ENCODE results near the gene MAML1. TPM values are rescaled to one million over a fixed set of nuclear protein-coding genes. Genes with fewer than 3 reads are reported as not detected.
"Not testable (repeated sequence)": the region's sequence is repeated elsewhere in the genome, so short reads cannot be mapped to it uniquely, and the experiment has no call there.

The MAML1 gene
- 10 to 100 TPM; 28.9 to 30.0 TPM for total RNA-seq

GRCh38 chr5:179732412-179732917 lies at the start of gene MAML1:
Gene MAML1 (plus strand): TSS chr5:179732822. CDS start chr5:179733113, 291 bp downstream.
- ChIA-PET POLR2A (interaction anchor here (0.6 to 3.2 kb wide), 13 partner anchors 10 to 118 kb away, joined by 3 to 33 read pairs (median 3); partner anchors contain the start of genes HNRNPH1 and SQSTM1), CTCF (interaction anchor here (0.7 to 2.9 kb wide), 7 partner anchors 21 to 176 kb away, joined by 3 to 12 read pairs (median 3); partner anchors contain the start of gene HNRNPH1)
- H3K27ac Mint-ChIP-seq: peak within 1 kb of the TSS; percentile 90
- H3K4me3 Mint-ChIP-seq: peak within 1 kb of the TSS; percentile 97
- no peaks in the 10 kb centered on the region for H3K27me3 Mint-ChIP-seq (ENCODE audit: low read depth)
- peaks cover 56% of the 10 kb centered on the region for H3K36me3 Mint-ChIP-seq (ENCODE audit: low read depth)
- peaks cover 33% of the 10 kb centered on the region for H3K4me1 Mint-ChIP-seq (ENCODE audit: low read depth)
- H3K9me3 Mint-ChIP-seq (ENCODE audit: insufficient read depth): no peaks in the 10 kb centered on the region
- DNase-seq (peak; percentile 100), ATAC-seq (peak; percentile 98)

GRCh38 chr5:179689212-179689611 lies 43.4 kb upstream of the MAML1 start:
- H3K36me3 Mint-ChIP-seq (ENCODE audit: low read depth); CTCF ChIA-PET; H3K4me1 Mint-ChIP-seq (ENCODE audit: low read depth); H3K4me3 Mint-ChIP-seq; H3K27me3 Mint-ChIP-seq (ENCODE audit: low read depth); H3K27ac Mint-ChIP-seq; ATAC-seq; DNase-seq; H3K9me3 Mint-ChIP-seq (ENCODE audit: insufficient read depth): not testable (repeated sequence)
- POLR2A ChIA-PET: interaction anchor here (2.9 kb wide), 1 partner anchor 11 kb away, joined by 11 read pairs; no protein-coding TSS in a partner anchor

GRCh38 chr5:179694561-179694960 lies 38.1 kb upstream of the MAML1 start:
- DNase-seq (no peak), ATAC-seq (no peak)
- ChIA-PET CTCF (no interaction called here), POLR2A (interaction anchor here (1.9 kb wide), 1 partner anchor 71 kb away, joined by 4 read pairs; the partner anchor contains the start of gene HNRNPH1)
- Mint-ChIP-seq H3K36me3 (ENCODE audit: low read depth) (peaks cover 10% of the 10 kb centered on the region), H3K27me3 (ENCODE audit: low read depth) (no peaks in the 10 kb centered on the region), H3K4me1 (ENCODE audit: low read depth) (peaks cover 17% of the 10 kb centered on the region), H3K27ac (no peak overlapping the region), H3K9me3 (ENCODE audit: insufficient read depth) (no peaks in the 10 kb centered on the region), H3K4me3 (no peak overlapping the region)

- no peak overlapping the region for H3K4me3 Mint-ChIP-seq
- DNase-seq (no peak), ATAC-seq (no peak)
- H3K27me3 Mint-ChIP-seq (ENCODE audit: low read depth): no peaks in the 10 kb centered on the region
- H3K4me1 Mint-ChIP-seq (ENCODE audit: low read depth): peaks cover 24% of the 10 kb centered on the region
- H3K36me3 Mint-ChIP-seq (ENCODE audit: low read depth): peaks cover 19% of the 10 kb centered on the region
- POLR2A ChIA-PET: interaction anchor here (1.1 to 1.8 kb wide), 3 partner anchors 18 to 75 kb away, joined by 3 to 17 read pairs (median 11); partner anchors contain the start of gene HNRNPH1
- H3K9me3 Mint-ChIP-seq (ENCODE audit: insufficient read depth): no peaks in the 10 kb centered on the region
- peak overlapping the region; percentile 54 for H3K27ac Mint-ChIP-seq
- CTCF ChIA-PET: interaction anchor here (1.9 kb wide), 1 partner anchor 18 kb away, joined by 5 read pairs; no protein-coding TSS in a partner anchor
Observed at GRCh38 chr5:179696603-179697002, 36.0 kb upstream of the MAML1 start.

- CTCF ChIA-PET: interaction anchor here (1.0 to 1.9 kb wide), 2 partner anchors 19 to 75 kb away, joined by 5 read pairs; partner anchors contain the start of gene HNRNPH1
- Mint-ChIP-seq H3K4me3 (peak overlapping the region; percentile 89), H3K4me1 (ENCODE audit: low read depth) (peaks cover 27% of the 10 kb centered on the region), H3K27ac (peak overlapping the region; percentile 94), H3K27me3 (ENCODE audit: low read depth) (no peaks in the 10 kb centered on the region), H3K9me3 (ENCODE audit: insufficient read depth) (no peaks in the 10 kb centered on the region), H3K36me3 (ENCODE audit: low read depth) (peaks cover 22% of the 10 kb centered on the region)
- ATAC-seq (no peak), DNase-seq (no peak)
- POLR2A ChIA-PET: interaction anchor here (0.6 to 1.8 kb wide), 6 partner anchors 16 to 180 kb away, joined by 3 to 17 read pairs (median 4); partner anchors contain the start of genes CBY3 and HNRNPH1
Observed at GRCh38 chr5:179697108-179697507, 35.5 kb upstream of the MAML1 start.

- CTCF ChIA-PET: interaction anchor here (1.0 to 1.9 kb wide), 2 partner anchors 19 to 75 kb away, joined by 5 read pairs; partner anchors contain the start of gene HNRNPH1
- peaks cover 31% of the 10 kb centered on the region for H3K4me1 Mint-ChIP-seq (ENCODE audit: low read depth)
- H3K27ac Mint-ChIP-seq: peak overlapping the region; percentile 94
- not testable (repeated sequence) for ATAC-seq; H3K9me3 Mint-ChIP-seq (ENCODE audit: insufficient read depth); H3K27me3 Mint-ChIP-seq (ENCODE audit: low read depth); DNase-seq
- POLR2A ChIA-PET: interaction anchor here (0.6 to 1.8 kb wide), 6 partner anchors 17 to 180 kb away, joined by 3 to 17 read pairs (median 4); partner anchors contain the start of genes CBY3 and HNRNPH1
- H3K36me3 Mint-ChIP-seq (ENCODE audit: low read depth): peaks cover 26% of the 10 kb centered on the region
- peak overlapping the region; percentile 89 for H3K4me3 Mint-ChIP-seq
Observed at GRCh38 chr5:179697543-179697942, 35.1 kb upstream of the MAML1 start.

- peak overlapping the region; percentile 89 for H3K4me3 Mint-ChIP-seq
- peak overlapping the region; percentile 94 for H3K27ac Mint-ChIP-seq
- ATAC-seq (peak; percentile 92), DNase-seq (peak; percentile 99)
- H3K36me3 Mint-ChIP-seq (ENCODE audit: low read depth): peaks cover 33% of the 10 kb centered on the region
- ChIA-PET CTCF (interaction anchor here (1.0 kb wide), 1 partner anchor 76 kb away, joined by 5 read pairs; the partner anchor contains the start of gene HNRNPH1), POLR2A (interaction anchor here (1.5 to 2.4 kb wide), 2 partner anchors 19 to 75 kb away, joined by 11 to 22 read pairs; partner anchors contain the start of gene HNRNPH1)
- no peaks in the 10 kb centered on the region for H3K27me3 Mint-ChIP-seq (ENCODE audit: low read depth)
- peaks cover 32% of the 10 kb centered on the region for H3K4me1 Mint-ChIP-seq (ENCODE audit: low read depth)
- no peaks in the 10 kb centered on the region for H3K9me3 Mint-ChIP-seq (ENCODE audit: insufficient read depth)
Observed at GRCh38 chr5:179697993-179698934, 34.4 kb upstream of the MAML1 start.

- DNase-seq (no peak), ATAC-seq (no peak)
- peaks cover 42% of the 10 kb centered on the region for H3K36me3 Mint-ChIP-seq (ENCODE audit: low read depth)
- H3K27me3 Mint-ChIP-seq (ENCODE audit: low read depth): no peaks in the 10 kb centered on the region
- H3K9me3 Mint-ChIP-seq (ENCODE audit: insufficient read depth): no peaks in the 10 kb centered on the region
- POLR2A ChIA-PET: interaction anchor here (0.6 to 3.0 kb wide), 9 partner anchors 10 to 120 kb away, joined by 3 to 23 read pairs (median 5); partner anchors contain the start of genes HNRNPH1 and MAML1
- H3K4me3 Mint-ChIP-seq: peak within 1 kb of the TSS; percentile 89
- CTCF ChIA-PET: interaction anchor here (1.5 to 1.6 kb wide), 3 partner anchors 10 to 64 kb away, joined by 3 to 5 read pairs (median 4); no protein-coding TSS in a partner anchor
- peak within 1 kb of the TSS; percentile 94 for H3K27ac Mint-ChIP-seq
- H3K4me1 Mint-ChIP-seq (ENCODE audit: low read depth): peaks cover 40% of the 10 kb centered on the region
Observed at GRCh38 chr5:179698935-179699615, 33.5 kb upstream of the MAML1 start, which contains the start of gene CANX. Gene CANX (plus strand): TSS chr5:179698967. CDS start chr5:179705682, 6,715 bp downstream.

GRCh38 chr5:179699616-179700237 lies 32.9 kb upstream of the MAML1 start:
- H3K27me3 Mint-ChIP-seq (ENCODE audit: low read depth): no peaks in the 10 kb centered on the region
- POLR2A ChIA-PET: interaction anchor here (0.6 to 3.0 kb wide), 12 partner anchors 11 to 120 kb away, joined by 3 to 23 read pairs (median 4); partner anchors contain the start of genes CBY3, HNRNPH1 and MAML1
- H3K4me3 Mint-ChIP-seq: peak overlapping the region; percentile 89
- peaks cover 40% of the 10 kb centered on the region for H3K4me1 Mint-ChIP-seq (ENCODE audit: low read depth)
- H3K36me3 Mint-ChIP-seq (ENCODE audit: low read depth): peaks cover 42% of the 10 kb centered on the region
- H3K27ac Mint-ChIP-seq: peak overlapping the region; percentile 94
- peak; percentile 45 for DNase-seq
- no peaks in the 10 kb centered on the region for H3K9me3 Mint-ChIP-seq (ENCODE audit: insufficient read depth)
- ATAC-seq: no peak
- CTCF ChIA-PET: interaction anchor here (1.1 to 1.6 kb wide), 4 partner anchors 10 to 102 kb away, joined by 3 to 5 read pairs (median 4); no protein-coding TSS in a partner anchor

GRCh38 chr5:179700401-179700918 lies 32.2 kb upstream of the MAML1 start:
- Mint-ChIP-seq H3K4me3 (peak overlapping the region; percentile 89), H3K27ac (peak overlapping the region; percentile 94), H3K4me1 (ENCODE audit: low read depth) (peaks cover 44% of the 10 kb centered on the region), H3K36me3 (ENCODE audit: low read depth) (peaks cover 46% of the 10 kb centered on the region), H3K27me3 (ENCODE audit: low read depth) (no peaks in the 10 kb centered on the region), H3K9me3 (ENCODE audit: insufficient read depth) (no peaks in the 10 kb centered on the region)
- no peak for ATAC-seq
- CTCF ChIA-PET: interaction anchor here (0.6 to 1.6 kb wide), 5 partner anchors 9 to 102 kb away, joined by 3 to 5 read pairs (median 3); no protein-coding TSS in a partner anchor
- POLR2A ChIA-PET: interaction anchor here (0.8 to 3.0 kb wide), 9 partner anchors 12 to 96 kb away, joined by 3 to 23 read pairs (median 5); partner anchors contain the start of genes HNRNPH1 and MAML1
- no peak for DNase-seq

All from activated CD8-positive, alpha-beta T cell treated with anti-CD3 and anti-CD28 coated beads, Interleukin-2, amount 10 ng/mL, durations not matched to agents 7 days and 5 days (primary cell).